GM12891 (cell line): ENCODE results near the gene RBM27.
"Not testable (repeated sequence)": the region's sequence is repeated elsewhere in the genome, so short reads cannot be mapped to it uniquely, and the experiment has no call there.

Source experiments
- POLR2A ChIP-seq: IDR thresholded peaks from 2 replicates; pipeline ENCODE4 v1.6.1; 2011; ENCODE audit warnings: low read depth, low read length, control low read depth
- POLR2AphosphoS5 ChIP-seq: IDR thresholded peaks from 2 replicates; pipeline ENCODE4 v1.6.1; 2011; ENCODE audit warnings: low read depth, low read length, control low read depth

DNA sequence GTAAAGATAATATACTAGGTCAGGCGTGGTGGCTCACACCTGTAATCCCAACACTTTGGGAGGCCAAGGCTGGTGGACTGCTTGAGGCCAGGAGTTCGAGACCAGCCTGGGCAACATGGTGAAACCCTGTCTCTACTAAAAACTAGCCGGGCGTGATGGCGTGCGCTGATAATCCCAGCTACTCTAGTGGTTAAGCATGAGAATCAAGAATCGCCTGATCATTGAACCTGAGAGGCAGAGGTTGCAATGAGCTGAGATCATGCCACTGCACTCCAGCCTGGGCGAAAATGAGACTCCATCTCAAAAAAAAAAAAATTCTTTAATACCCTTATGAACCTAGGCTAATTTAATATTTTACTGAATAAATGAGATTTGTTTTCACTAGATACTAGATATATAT, 30.4 kb upstream of the RBM27 start:
- TF ChIP-seq POLR2A, POLR2AphosphoS5: not testable (repeated sequence)
